ENCODE measurements around the gene FGF14.

- TF ChIP-seq POLR2A (IDR thresholded peaks at IDR 0.05) = no peak
- no peak for TF ChIP-seq CTCF (IDR thresholded peaks at IDR 0.05)
- no peak for TF ChIP-seq POLR2AphosphoS5 (IDR thresholded peaks at IDR 0.05)
Observed at GRCh38 chr13:101942535-101943157, 459.2 kb downstream of the FGF14 start.
